Kidney (tissue), 14 donors: Measurements from ENCODE around the gene COL23A1. TPM values are rescaled to one million over a fixed set of nuclear protein-coding genes. Genes with fewer than 3 reads are reported as not detected.
A peak's percentile ranks its signal among the peaks of the same experiment; 100 is the strongest.

Experiments
- DNase-seq, 5 donors: peaks; one replicate each; pipeline ENCODE4 v3.0.0-alpha.2; 2013 to 2020
- FAIRE-seq: peaks from 2 replicates; lab custom pipeline; 2012; peaks lifted over from hg19 to GRCh38; lab: Jason Lieb, UNC
- H3K27ac ChIP-seq, 2 donors: one replicate each; pipeline ENCODE4 v1.7.0; 2013; ENCODE audit warnings: low read depth in 2 of 2, low read length in 2 of 2, inconsistent platforms in 1 of 2
- H3K27me3 ChIP-seq: one replicate; pipeline ENCODE4 v1.7.1; 2013; ENCODE audit warnings: low read length, inconsistent platforms; ENCODE audit not compliant: control insufficient read depth, insufficient read depth
- H3K36me3 ChIP-seq, 3 donors: one replicate each; pipeline versions ENCODE4 v1.7.0 to v1.7.1; 2013; ENCODE audit warnings: low read length in 3 of 3, control low read depth in 1 of 3, inconsistent platforms in 1 of 3; ENCODE audit not compliant: insufficient read depth in 3 of 3, control insufficient read depth in 2 of 3
- H3K4me1 ChIP-seq, 3 donors: one replicate each; pipeline versions ENCODE4 v1.7.0 to v1.7.1; 2013; ENCODE audit warnings: low read length in 3 of 3, inconsistent platforms in 1 of 3, low read depth in 1 of 3; ENCODE audit not compliant: control insufficient read depth in 2 of 3, insufficient read depth in 2 of 3
- H3K4me3 ChIP-seq, 3 donors: one replicate each; pipeline versions ENCODE4 v1.7.0 to v1.8.1; 2013; ENCODE audit warnings: low read length in 3 of 3, control low read depth in 1 of 3, inconsistent platforms in 1 of 3
- H3K9ac ChIP-seq, 3 donors: one replicate each; pipeline versions ENCODE4 v1.7.0 to v1.7.1; 2013; ENCODE audit warnings: low read length in 3 of 3, control low read depth in 1 of 3, inconsistent platforms in 1 of 3
- H3K9me3 ChIP-seq, 3 donors: one replicate each; pipeline versions ENCODE4 v1.7.0 to v1.7.1; 2013; ENCODE audit warnings: low read length in 3 of 3, control low read depth in 1 of 3, inconsistent platforms in 1 of 3; ENCODE audit not compliant: control insufficient read depth in 2 of 3, insufficient read depth in 1 of 3
- CTCF ChIP-seq: IDR thresholded peaks from 3 replicates; pipeline ENCODE4 v1.5.1; 2012; ENCODE audit warnings: mild to moderate bottlenecking, moderate library complexity, borderline replicate concordance; ENCODE audit not compliant: insufficient read depth; ENCODE audit errors: extremely low read depth
- intact Hi-C: fragments of 100-400 bp; cut with DNase I; formaldehyde crosslinking; loops from one replicate; pipeline ENCODE4 v1.11.1; 2022
- polyA plus RNA-seq: library from polyadenylated mRNA; stranded (reverse); fragments of 350-450 nt; fragmentation: Illumina TruSeq; extraction: RNeasy Lipid Tissue Mini Kit (QIAGEN cat#74804); gene quantifications from one replicate; pipeline ENCODE4 v1.2.3, GENCODE V29; 2014; ENCODE audit warnings: low read depth, low replicate concordance; ENCODE audit not compliant: insufficient read depth
- total RNA-seq: library from RNA; stranded (reverse); fragmentation: NEBNext Ultra II Directional; extraction: Animal tissue kit (Norgen Biotek cat#: 25700); gene quantifications from one replicate; pipeline ENCODE4 v1.2.1, GENCODE V29; 2021
- donor health status: control.
- donor health status: control.
- donor health status: control.
- donor health status: control.
- donor health status: control.
- donor health status: DM: yes; HTN: yes; CAD: no.
- donor health status: Normal renal cell carcinoma (clear cell type).

Gene COL23A1
- total and polyA plus RNA-seq, 2 donors from 2014 or later: 4.1 to 8.7 TPM

GRCh38 chr5:178282391-178282790 lies 307.8 kb downstream of the COL23A1 start:
- no peak overlapping the region for H3K9ac ChIP-seq
- DNase-seq (peak in 1 of 5 donors; percentile 44), FAIRE-seq (no peak)
- H3K36me3 ChIP-seq: no peaks in the 10 kb centered on the region
- no peak overlapping the region for H3K4me3 ChIP-seq
- H3K27ac ChIP-seq: no peak overlapping the region
- H3K27me3 ChIP-seq: no peaks in the 10 kb centered on the region
- peaks cover 0 to 8% (median 3%) of the 10 kb centered on the region in 3 donors for H3K9me3 ChIP-seq
- TF ChIP-seq CTCF: no peak
- intact Hi-C loops: no loop called here
- no peaks in the 10 kb centered on the region for H3K4me1 ChIP-seq

DNA sequence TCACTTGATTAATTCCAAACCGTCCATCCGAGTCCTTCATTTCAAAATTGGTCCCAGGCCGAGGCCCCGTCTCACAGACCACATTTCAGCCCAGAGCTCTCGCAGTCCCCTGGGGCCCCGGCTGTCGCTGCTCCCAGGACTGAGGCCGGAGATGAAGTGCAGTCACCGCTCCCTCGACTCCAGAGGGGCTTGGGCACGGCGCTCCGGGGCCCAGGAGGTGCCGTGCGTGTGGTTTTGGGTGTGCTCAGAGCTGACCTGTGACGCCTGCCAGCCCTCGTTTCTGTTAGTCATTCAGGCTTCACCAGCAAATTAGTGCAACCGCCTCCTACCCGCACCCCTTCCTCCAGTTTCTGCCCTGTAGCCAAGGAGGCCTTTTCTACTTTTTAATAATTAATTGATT lies 308.9 kb downstream of the COL23A1 start:
- Histone ChIP-seq H3K4me1 (no peaks in the 10 kb centered on the region), H3K27ac (no peak overlapping the region), H3K36me3 (no peaks in the 10 kb centered on the region), H3K9ac (no peak overlapping the region), H3K4me3 (no peak overlapping the region), H3K27me3 (no peaks in the 10 kb centered on the region), H3K9me3 (peaks cover 0 to 8% (median 3%) of the 10 kb centered on the region in 3 donors)
- no peak for TF ChIP-seq CTCF
- intact Hi-C loops: no loop called here
- no peak for FAIRE-seq
- peak in 1 of 5 donors; percentile 66 for DNase-seq

- peak in 1 of 5 donors; percentile 69 for DNase-seq
Observed at GRCh38 chr5:178280631-178281030, 309.6 kb downstream of the COL23A1 start.

More at GRCh38 chr5:178280631-178281030, 309.6 kb downstream of the COL23A1 start:
- TF ChIP-seq CTCF: no peak
- no peak overlapping the region for H3K9ac ChIP-seq
- H3K4me3 ChIP-seq: no peak overlapping the region
- H3K27ac ChIP-seq: no peak overlapping the region
- no peaks in the 10 kb centered on the region for H3K36me3 ChIP-seq
- no peak for FAIRE-seq
- intact Hi-C loops: no loop called here
- H3K9me3 ChIP-seq: peaks cover 0 to 8% (median 3%) of the 10 kb centered on the region in 3 donors
- H3K27me3 ChIP-seq: no peaks in the 10 kb centered on the region
- H3K4me1 ChIP-seq: no peaks in the 10 kb centered on the region
